GM19099 (cell line): ENCODE measurements around the gene SERPINB6.

Source experiments
- POLR2A ChIP-seq: IDR thresholded peaks from 3 replicates; pipeline ENCODE4 v1.6.1; 2011; ENCODE audit warnings: low read depth; ENCODE audit not compliant: insufficient read length; ENCODE audit errors: extremely low read depth

Gene SERPINB6

DNA sequence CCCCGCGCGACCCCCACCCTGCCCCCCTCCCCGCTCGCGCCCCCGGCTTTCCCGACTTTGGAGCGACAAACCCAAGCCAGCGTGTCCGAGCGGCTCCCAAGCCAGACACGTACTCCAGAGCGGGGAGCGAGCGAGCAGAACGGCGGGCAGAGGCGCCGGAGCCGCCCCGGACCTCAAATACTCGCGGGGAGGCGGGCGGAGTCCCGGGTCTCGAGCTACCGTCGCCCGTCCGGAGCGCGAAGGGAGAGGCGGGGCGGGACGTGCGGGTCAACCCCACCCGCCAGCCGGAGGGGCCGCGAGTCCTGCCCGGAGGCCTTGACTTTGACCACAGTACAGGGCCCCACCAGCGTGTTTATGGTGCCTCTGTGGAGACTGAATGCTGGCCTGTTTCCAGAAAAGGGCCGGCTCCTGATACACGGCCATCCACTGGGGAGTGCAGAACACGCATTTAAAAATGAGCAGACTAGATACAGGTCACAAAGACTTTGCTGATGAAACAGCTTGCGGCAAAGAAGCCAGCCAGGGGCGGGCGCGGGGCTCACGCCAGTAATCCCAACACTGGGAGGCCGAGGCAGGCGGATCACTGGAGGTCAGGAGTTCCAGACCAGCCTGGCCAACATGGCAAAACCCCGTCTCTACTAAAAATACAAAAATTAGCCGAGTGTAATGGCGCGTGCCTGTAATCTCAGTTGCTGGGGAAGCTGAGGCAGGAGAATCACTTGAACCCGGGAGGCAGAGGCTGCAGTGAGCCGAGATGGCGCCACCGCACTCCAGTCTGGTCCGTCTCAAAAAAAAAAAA lies at the start of gene SERPINB6:
Gene SERPINB6 (minus strand): TSS at position 148 of the 799 bp plus-strand sequence. CDS start 12,235 bp downstream, outside the sequence.
- no peak for TF ChIP-seq POLR2A

DNA sequence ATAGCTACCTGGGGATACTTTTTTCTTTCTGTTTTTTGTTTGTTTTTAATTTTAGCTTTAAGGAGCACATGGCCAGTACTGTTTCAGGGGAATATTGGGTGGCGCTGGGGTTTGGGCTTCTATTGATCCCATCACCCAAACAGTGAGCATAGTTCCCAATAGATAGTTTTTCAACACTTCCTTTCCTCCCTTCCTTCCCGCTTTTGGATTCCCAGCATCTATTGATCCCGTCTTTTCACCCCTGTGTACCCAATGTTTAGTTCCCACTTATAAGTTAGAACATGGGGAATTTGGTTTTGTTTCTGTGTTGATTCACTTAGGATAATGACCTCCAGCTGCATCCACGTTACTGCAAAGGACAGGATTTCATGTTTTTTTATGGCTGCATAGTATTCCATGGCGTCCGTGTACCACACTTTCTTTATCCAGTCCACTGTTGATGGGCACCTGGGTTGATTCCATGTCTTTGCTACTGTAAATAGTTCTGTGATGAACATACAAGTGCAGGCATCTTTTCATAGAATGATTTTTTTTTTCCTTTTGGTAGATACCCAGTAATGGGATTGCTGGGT lies 48.5 kb upstream of the SERPINB6 start:
- TF ChIP-seq POLR2A: no peak

DNA sequence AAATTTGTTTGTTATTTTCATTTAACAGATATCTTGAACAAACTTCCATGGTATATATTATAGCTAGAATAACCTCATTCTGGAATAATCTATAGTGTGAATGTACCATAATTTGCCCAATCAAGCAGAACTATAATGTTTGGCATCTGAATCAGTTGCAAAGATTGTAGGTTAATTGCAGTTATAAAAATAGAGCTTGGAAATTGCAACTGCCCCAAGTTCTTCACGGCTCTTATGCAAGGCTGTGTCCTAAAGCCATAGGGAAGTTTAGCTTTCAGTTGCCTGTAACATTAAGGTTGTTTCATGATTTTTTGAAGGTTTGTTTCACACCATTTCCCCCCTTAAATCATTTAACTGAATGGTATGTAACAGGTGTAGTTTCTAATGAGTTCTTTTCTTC lies 47.7 kb upstream of the SERPINB6 start:
- TF ChIP-seq POLR2A: no peak

DNA sequence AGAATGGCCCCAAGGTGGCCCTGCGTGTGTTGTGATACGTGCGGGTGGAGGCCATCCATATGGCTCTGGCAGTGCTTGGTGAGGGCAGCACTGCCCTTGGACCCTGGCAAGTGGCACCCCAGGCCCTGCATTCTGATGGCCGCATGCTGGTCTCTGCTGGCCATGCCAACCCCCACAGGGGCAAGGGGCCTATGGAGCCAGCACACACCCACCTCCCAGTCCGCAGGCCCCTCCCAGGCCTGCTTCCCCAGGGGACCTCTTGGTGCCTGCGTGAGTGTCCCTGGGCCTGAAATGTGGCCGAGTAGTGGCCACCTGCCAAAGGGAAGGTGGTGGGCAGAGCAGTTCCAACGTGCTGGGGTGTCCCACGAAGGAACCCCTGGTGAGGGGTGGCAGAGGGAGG lies 45.9 kb upstream of the SERPINB6 start:
- no peak for TF ChIP-seq POLR2A

DNA sequence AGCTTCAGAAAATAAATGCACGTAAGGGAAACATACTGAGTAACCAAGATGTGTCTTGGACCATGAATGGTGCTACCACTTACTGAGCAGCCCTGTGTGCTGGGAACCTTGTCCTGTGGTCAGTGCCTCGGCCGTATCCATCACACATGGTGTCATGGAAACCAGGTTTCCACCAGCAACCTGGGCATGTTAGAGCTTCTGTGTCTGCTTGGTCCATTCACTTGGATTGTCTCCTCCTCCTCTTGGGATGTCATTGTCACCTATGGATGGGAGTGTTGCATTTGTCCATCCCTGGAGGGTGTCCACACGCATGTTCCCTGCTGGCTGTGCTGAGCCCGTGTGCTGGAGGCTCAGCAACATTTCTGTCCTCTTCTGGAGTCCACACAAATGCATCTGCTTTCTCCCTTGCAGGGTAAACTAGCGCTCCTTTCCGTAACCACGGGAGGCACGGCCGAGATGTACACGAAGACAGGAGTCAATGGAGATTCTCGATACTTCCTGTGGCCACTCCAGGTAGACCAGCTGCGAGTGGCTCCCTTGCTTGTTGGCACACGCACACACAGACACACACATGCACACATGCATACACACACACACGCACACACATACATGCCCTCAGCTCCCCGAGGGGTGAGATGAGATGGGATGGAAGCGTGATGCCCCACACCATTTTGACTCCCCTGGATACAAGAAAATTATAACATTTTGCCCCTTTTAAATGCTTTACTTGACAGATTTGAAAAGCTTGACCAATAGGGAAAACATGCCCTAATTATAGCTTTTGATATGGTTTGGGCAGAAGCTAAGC lies 45.3 kb upstream of the SERPINB6 start:
- no peak for TF ChIP-seq POLR2A

DNA sequence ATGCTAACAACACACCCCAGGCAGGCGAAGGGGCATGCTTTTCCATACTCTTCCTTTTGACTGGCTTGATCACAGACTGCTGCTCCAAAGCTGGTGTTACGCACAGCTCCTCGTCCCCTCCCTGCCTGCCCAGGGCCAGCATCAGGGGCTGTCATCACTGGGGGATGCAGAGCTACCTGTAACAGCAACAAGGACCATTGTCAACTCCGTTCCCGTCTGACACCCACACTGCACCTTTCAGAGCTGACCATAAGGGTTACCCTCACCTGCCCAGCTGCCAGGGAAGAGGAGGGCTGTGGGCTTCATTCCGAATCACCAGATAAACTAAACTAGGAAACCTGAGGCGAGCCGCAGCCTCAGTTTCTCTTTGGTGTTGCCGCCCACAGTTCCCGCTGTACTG lies 43.8 kb upstream of the SERPINB6 start:
- TF ChIP-seq POLR2A: no peak

GRCh38 chr6:3014675-3015066 lies 43.3 kb upstream of the SERPINB6 start:
- TF ChIP-seq POLR2A: no peak

DNA sequence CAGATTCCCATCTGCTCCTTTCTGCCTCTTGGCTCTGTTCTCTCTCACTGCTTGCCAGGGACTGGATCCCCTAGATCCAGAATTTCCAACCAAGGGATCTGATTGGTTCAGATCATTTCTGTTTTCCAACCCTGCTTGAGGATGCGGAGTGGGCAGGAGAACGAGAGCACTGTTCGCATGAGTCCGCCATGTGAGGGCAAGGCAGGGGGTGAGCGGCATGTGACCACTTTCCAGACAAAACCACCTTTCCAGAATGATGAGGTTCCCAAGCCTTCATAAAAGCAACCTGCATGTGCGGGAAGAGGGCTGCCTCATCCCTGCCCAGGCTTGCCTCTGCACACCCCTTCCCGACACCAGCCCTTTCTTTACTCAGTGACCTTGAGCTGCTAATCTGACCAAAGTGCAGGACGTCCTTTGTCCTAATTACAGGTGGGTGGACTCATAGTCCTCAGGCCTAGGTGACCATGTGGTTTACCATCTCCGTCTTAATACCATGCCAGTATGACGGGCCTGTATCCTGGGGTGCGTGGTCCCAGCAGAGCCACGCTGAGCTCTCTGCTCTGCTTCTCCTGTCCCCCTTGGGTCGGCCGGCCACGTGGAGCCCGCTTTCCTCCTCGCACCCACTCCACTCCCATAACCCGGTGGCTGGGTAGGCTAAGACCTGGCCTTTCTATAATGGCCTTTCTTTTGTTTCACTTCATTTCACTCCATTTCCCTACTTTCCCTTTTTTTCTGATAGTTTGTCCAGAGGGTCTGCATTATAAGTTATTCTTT lies 42.7 kb upstream of the SERPINB6 start:
- no peak for TF ChIP-seq POLR2A

DNA sequence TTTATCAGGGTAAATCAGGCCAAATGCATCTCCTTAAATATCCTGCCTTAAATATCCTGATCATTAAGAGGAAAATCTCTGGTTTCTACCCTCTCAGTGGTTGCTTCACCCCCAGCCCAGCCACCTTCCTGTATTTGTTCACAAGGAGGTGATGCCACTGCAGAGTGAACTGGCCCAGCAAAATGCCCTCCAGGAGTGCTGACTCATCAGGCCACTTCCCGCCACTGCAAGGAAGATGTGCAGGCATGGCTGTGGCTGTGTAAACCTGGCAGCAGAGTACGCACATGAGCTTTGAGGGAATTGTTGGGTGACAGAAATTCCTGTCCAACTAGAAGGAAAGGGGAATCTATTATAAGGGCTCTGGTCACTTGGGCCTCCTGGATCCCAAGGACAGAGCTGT lies 42.1 kb upstream of the SERPINB6 start:
- no peak for TF ChIP-seq POLR2A

GRCh38 chr6:3011592-3011991 lies 40.2 kb upstream of the SERPINB6 start:
- no peak for TF ChIP-seq POLR2A

- no peak for TF ChIP-seq POLR2A
These were observed 39.8 kb upstream of the SERPINB6 start for GRCh38 chr6:3011158-3011557.

GRCh38 chr6:3009930-3010329 lies 38.6 kb upstream of the SERPINB6 start:
- no peak for TF ChIP-seq POLR2A

GRCh38 chr6:3007571-3007970 lies 36.2 kb upstream of the SERPINB6 start:
- no peak for TF ChIP-seq POLR2A

DNA sequence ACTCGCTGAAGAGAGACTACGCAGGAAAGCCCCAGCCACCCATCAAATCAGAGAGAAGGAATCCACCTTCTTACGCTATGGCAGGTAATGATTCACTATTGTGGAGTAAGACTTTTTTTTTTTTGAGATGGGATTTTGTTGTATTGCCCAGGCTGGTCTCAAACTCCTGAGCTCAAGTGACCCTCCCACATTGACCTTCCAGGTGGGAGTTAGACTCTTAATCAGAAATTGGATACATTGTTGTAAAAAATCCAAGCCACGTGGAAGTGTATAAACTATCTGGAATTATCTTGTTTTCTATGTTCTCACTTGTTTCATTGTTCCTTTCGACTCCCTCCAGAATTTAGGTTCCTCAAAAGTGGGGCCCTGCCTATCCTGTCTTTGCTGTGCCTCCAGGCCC lies 35.1 kb upstream of the SERPINB6 start:
- TF ChIP-seq POLR2A: no peak

- no peak for TF ChIP-seq POLR2A
These were observed 34.5 kb upstream of the SERPINB6 start for GRCh38 chr6:3005874-3006273.

GRCh38 chr6:3005077-3005476 lies 33.7 kb upstream of the SERPINB6 start:
- no peak for TF ChIP-seq POLR2A

GRCh38 chr6:3001773-3002293 lies 30.5 kb upstream of the SERPINB6 start:
- TF ChIP-seq POLR2A: no peak
